Keratinocyte (primary cell): Measurements from ENCODE around the gene GLT6D1.

Source experiments
- CTCF ChIP-seq, 3 experiments: IDR thresholded peaks in 1 of 3; conservative IDR thresholded peaks in 1 of 3; optimal IDR thresholded peaks in 1 of 3; 2 replicates in 2 of 3; 3 replicates in 1 of 3; pipeline versions ENCODE3 to v1.5.1; 2011; ENCODE audit warnings: low read length in 3 of 3, mild to moderate bottlenecking in 3 of 3, moderate library complexity in 2 of 3, control low read depth in 1 of 3, inconsistent platforms in 1 of 3; ENCODE audit not compliant: insufficient read depth in 2 of 3; ENCODE audit errors: extremely low read depth in 1 of 3
- EZH2 ChIP-seq: IDR thresholded peaks from one replicate; pipeline ENCODE4 v1.6.1; 2012; ENCODE audit warnings: inconsistent platforms, mild to moderate bottlenecking, low read length, moderate library complexity

GRCh38 chr9:135614821-135615665 is 24.3 kb downstream of the GLT6D1 start:
- TF ChIP-seq CTCF (optimal IDR thresholded peaks at IDR 0.05 in 1 of 3, IDR thresholded peaks at IDR 0.05 in 1 of 3, conservative IDR thresholded peaks at IDR 0.05 in 1 of 3; ENCODE audit: extremely low read depth in 1 of 3, insufficient read depth in 2 of 3, low read length in 3 of 3): no peak
- TF ChIP-seq EZH2: no peak
